Natural killer cell (primary cell): ENCODE measurements around the gene SLC52A1. TPM values are rescaled to one million over a fixed set of nuclear protein-coding genes. Genes with fewer than 3 reads are reported as not detected.
A peak's percentile ranks its signal among the peaks of the same experiment; 100 is the strongest.

ENCODE experiments used
- ATAC-seq, 3 donors: fragments of 150-1000 bp in 2 of 3; fragments of 200-7000 bp in 1 of 3; cut with Tn5 transposase; 1 replicate in 1 of 3; 2 replicates in 2 of 3; pipeline ENCODE4 v1.10.0; 2021; ENCODE audit warnings: mild to moderate bottlenecking in 2 of 3, moderate library complexity in 2 of 3
- DNase-seq, 2 donors: peaks; one replicate each; pipeline versions ENCODE4 v3.0.0 to v3.0.0-alpha.2; 2013 to 2021; ENCODE audit warnings: mixed read lengths in 1 of 2
- H3K27ac ChIP-seq: one replicate; pipeline ENCODE4 v1.5.1; 2013; ENCODE audit warnings: mild to moderate bottlenecking, low read length
- H3K27me3 ChIP-seq: one replicate; pipeline ENCODE4 v1.6.1; 2013; ENCODE audit warnings: low read length; ENCODE audit not compliant: control insufficient read depth, insufficient read depth
- H3K36me3 ChIP-seq: one replicate; pipeline ENCODE4 v1.6.1; 2013; ENCODE audit warnings: low read length; ENCODE audit not compliant: control insufficient read depth, insufficient read depth
- H3K4me1 ChIP-seq: one replicate; pipeline ENCODE4 v1.6.1; 2013; ENCODE audit warnings: low read length; ENCODE audit not compliant: control insufficient read depth, insufficient read depth
- H3K4me3 ChIP-seq: one replicate; pipeline ENCODE4 v1.5.1; 2013; ENCODE audit warnings: low read length
- H3K9me3 ChIP-seq: one replicate; pipeline ENCODE4 v1.6.1; 2013; ENCODE audit warnings: low read length; ENCODE audit not compliant: control insufficient read depth, insufficient read depth
- H3K27ac Mint-ChIP-seq, 2 donors: one replicate each; pipeline ENCODE4 v1.8.0; 2022; ENCODE audit warnings: mild to moderate bottlenecking in 2 of 2, mixed read lengths in 2 of 2, moderate library complexity in 1 of 2
- H3K27me3 Mint-ChIP-seq, 2 donors: one replicate each; pipeline ENCODE4 v1.8.0; 2022; ENCODE audit warnings: low read depth in 2 of 2, mixed read lengths in 2 of 2
- H3K36me3 Mint-ChIP-seq: one replicate; pipeline ENCODE4 v1.8.0; 2022; ENCODE audit warnings: mixed read lengths
- H3K4me1 Mint-ChIP-seq, 2 donors: one replicate each; pipeline ENCODE4 v1.8.0; 2022; ENCODE audit warnings: mixed read lengths in 2 of 2
- H3K4me3 Mint-ChIP-seq: one replicate; pipeline ENCODE4 v1.8.0; 2022; ENCODE audit warnings: mild to moderate bottlenecking, moderate library complexity, mixed read lengths
- H3K9me3 Mint-ChIP-seq, 2 donors: one replicate each; pipeline ENCODE4 v1.8.0; 2022; ENCODE audit warnings: mixed read lengths in 2 of 2
- CTCF ChIP-seq: fragments of 200-600 bp; IDR thresholded peaks from one replicate; pipeline ENCODE4 v1.8.0; 2022; ENCODE audit warnings: antibody characterized with exemption
- WGBS: methylation state at CpG from one replicate; pipeline ENCODE4 v1.1.7; 2013; ENCODE audit warnings: missing lambda C conversion rate; ENCODE audit not compliant: insufficient coverage; 5-methylcytosine and 5-hydroxymethylcytosine counted together
- intact Hi-C: fragments of 100-400 bp; cut with micrococcal nuclease; formaldehyde crosslinking; loops from one replicate; pipeline ENCODE4 v1.14.2; 2022
- total RNA-seq, 4 donors: library from RNA; stranded (reverse); fragments of 120-200 nt in 1 of 4; gene quantifications; one replicate each; pipeline versions ENCODE4 v1.2.3 to v1.2.4, GENCODE V29; 2013 to 2022

The SLC52A1 gene
- total RNA-seq, 3 donors from 2014 or later (not counting 1 experiment from before 2014, with no cell fraction given): not detected

DNA sequence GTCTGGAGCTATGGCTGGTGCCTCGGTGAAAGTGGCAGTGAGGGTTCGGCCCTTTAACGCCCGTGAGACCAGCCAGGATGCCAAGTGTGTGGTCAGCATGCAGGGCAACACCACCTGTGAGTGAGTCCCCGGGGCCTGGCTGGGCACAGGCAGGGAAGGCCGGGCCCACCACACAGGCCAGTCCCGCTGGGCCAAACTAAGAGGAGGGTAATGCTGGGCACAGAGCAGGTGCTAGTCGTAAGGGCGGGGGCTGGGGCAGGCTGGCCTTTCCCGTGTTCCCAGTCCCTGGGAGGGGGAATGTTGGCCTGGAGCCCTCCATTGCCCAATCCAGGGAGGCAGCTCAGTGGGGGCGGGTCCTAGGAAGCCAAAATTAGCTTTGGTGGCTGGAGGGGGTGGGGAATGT, 35.0 kb downstream of the SLC52A1 start:
- no peaks in the 10 kb centered on the region for H3K27me3 ChIP-seq
- Mint-ChIP-seq H3K4me1 (peaks cover 18 to 38% of the 10 kb centered on the region in 2 donors), H3K36me3 (peaks cover 11% of the 10 kb centered on the region), H3K27me3 (peaks cover 0 to 1% of the 10 kb centered on the region in 2 donors), H3K4me3 (no peak overlapping the region), H3K9me3 (no peaks in the 10 kb centered on the region), H3K27ac (peak overlapping the region in 1 of 2 donors; percentile 39)
- H3K4me1 ChIP-seq: peaks cover 21% of the 10 kb centered on the region
- peaks cover 22% of the 10 kb centered on the region for H3K36me3 ChIP-seq
- intact Hi-C loops: no loop called here
- ATAC-seq: no peak
- no peak overlapping the region for H3K27ac ChIP-seq
- no peak for DNase-seq
- H3K4me3 ChIP-seq: no peak overlapping the region
- TF ChIP-seq CTCF: no peak
- no peaks in the 10 kb centered on the region for H3K9me3 ChIP-seq
- 93% methylated on average over 11 of the region's 11 CpGs for WGBS

DNA sequence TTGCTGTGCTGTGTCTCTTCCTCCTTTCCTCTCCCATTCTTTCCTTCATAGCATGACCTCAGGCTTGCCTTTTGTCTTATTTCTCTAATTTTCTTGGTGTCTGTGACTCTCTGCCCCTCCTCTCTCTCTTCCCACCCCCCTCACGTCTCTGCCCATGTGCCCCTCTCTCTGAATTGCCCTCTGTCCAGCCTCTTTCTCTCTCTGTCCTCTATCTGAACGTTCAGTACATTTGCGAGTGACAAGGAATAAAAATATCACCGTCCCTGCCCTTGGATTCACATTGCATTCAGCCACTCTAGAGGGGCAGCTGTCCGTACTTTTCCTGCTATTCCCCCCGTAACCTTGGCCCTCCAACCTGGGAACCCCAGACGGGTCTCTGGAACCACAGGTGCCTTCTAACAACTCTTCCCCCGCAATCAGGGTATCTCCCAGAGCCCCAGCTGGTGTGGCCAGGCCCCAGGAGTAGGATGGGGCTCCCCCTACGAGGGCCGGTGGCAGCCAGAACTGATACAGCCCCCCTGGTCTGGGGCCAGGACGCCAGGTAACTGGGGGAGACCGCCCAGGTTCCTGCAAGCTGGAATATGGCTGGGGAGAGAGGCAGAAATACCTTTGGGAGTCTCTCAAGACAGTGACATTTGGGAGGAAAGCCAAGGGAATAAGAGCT, 35.7 kb downstream of the SLC52A1 start:
- Histone ChIP-seq H3K27ac (no peak overlapping the region), H3K4me3 (no peak overlapping the region), H3K36me3 (peaks cover 15% of the 10 kb centered on the region), H3K9me3 (no peaks in the 10 kb centered on the region), H3K4me1 (peaks cover 21% of the 10 kb centered on the region), H3K27me3 (no peaks in the 10 kb centered on the region)
- Mint-ChIP-seq H3K36me3 (peaks cover 5% of the 10 kb centered on the region), H3K4me1 (peaks cover 18 to 38% of the 10 kb centered on the region in 2 donors), H3K4me3 (peak overlapping the region; percentile 89), H3K9me3 (no peaks in the 10 kb centered on the region), H3K27ac (peak overlapping the region in 1 of 2 donors; percentile 86), H3K27me3 (peaks cover 0 to 4% of the 10 kb centered on the region in 2 donors)
- no peak for TF ChIP-seq CTCF
- intact Hi-C loops: no loop called here
- no peak for ATAC-seq
- DNase-seq: no peak
- 81% methylated on average over 12 of the region's 12 CpGs for WGBS

DNA sequence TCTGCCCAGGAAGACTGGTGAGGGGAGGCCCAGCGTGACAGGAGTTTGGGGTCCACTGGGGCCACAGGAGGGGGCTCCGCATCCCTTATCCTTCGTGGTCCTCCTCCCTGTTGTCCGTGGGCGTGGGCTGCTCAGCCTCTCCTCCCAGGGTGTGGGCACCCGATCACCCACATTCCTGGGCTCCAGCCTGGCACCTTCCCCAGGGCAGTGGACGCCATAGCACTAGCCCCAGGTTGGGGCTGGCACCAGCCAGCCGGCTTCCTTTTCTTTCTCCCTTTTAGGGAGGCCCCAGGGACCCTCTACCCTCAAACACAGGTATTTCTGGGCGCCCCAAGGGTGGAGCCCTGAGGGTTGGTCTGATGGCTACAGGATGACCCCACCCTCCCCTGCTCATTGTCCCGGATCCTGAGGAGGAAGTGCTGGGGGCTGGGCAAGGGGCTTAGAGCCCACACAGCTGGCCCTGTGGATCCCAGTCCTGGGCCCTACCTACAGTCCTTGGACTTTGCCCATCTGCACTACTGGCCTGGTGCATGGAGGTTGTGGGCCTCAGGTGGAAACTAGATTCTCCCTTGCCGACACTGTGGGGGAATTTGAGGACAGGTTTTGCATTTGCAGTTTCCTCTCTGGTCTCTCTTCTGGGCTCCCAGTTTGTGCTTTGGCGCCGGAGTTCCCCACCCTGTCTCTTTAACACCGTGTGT, 36.3 kb downstream of the SLC52A1 start:
- ATAC-seq: no peak
- H3K27me3 Mint-ChIP-seq: peaks cover 0 to 4% of the 10 kb centered on the region in 2 donors
- Histone ChIP-seq H3K9me3 (no peaks in the 10 kb centered on the region), H3K4me1 (peaks cover 21% of the 10 kb centered on the region), H3K27me3 (no peaks in the 10 kb centered on the region), H3K4me3 (peak overlapping the region; percentile 67), H3K36me3 (peaks cover 9% of the 10 kb centered on the region), H3K27ac (no peak overlapping the region)
- intact Hi-C loops: no loop called here
- no peak for TF ChIP-seq CTCF
- H3K4me1 Mint-ChIP-seq: peaks cover 18 to 38% of the 10 kb centered on the region in 2 donors
- H3K4me3 Mint-ChIP-seq: peak overlapping the region; percentile 89
- peak in 1 of 2 donors; percentile 57 for DNase-seq
- no peaks in the 10 kb centered on the region for H3K9me3 Mint-ChIP-seq
- H3K36me3 Mint-ChIP-seq: no peaks in the 10 kb centered on the region
- peak overlapping the region in 1 of 2 donors; percentile 86 for H3K27ac Mint-ChIP-seq
- 62% methylated on average over 13 of the region's 14 CpGs for WGBS
